Astrocyte (in vitro differentiated cells and primary cell): Measurements from ENCODE around the gene LRRFIP1.

Source experiments
- CTCF ChIP-seq: IDR thresholded peaks from 2 replicates; pipeline ENCODE4 v1.5.1; 2011; ENCODE audit warnings: low read depth, mild to moderate bottlenecking, inconsistent platforms, low read length, moderate library complexity; ENCODE audit not compliant: insufficient read depth
- EZH2 ChIP-seq: IDR thresholded peaks from 2 replicates; pipeline ENCODE4 v1.6.1; 2012; ENCODE audit warnings: mild to moderate bottlenecking, low read length, inconsistent platforms; ENCODE audit not compliant: insufficient read depth

- TF ChIP-seq CTCF (no peak), EZH2 (no peak)
Observed at GRCh38 chr2:237797253-237797652, 169.9 kb downstream of the LRRFIP1 start.
